OCI-LY3 (cell line): ENCODE data around the gene EPSTI1.

Source experiments
- CTCF ChIP-seq: fragments of 200-600, 300-600 bp; sonication (generic); IDR thresholded peaks from 2 replicates; pipeline ENCODE4 v1.5.1; 2014; ENCODE audit warnings: antibody characterized with exemption, low read length, low read depth
- EZH2phosphoT487 ChIP-seq: fragments of 200-600 bp; shearing (Covaris generic); IDR thresholded peaks from 2 replicates; pipeline ENCODE4 v1.6.1; 2018; ENCODE audit warnings: antibody characterized with exemption, mixed run types, low read depth

- TF ChIP-seq CTCF (no peak), EZH2phosphoT487 (no peak)
Observed at GRCh38 chr13:42895776-42896175, 96.3 kb downstream of the EPSTI1 start.
